ENCODE data around the gene VPS72.

The VPS72 gene

DNA sequence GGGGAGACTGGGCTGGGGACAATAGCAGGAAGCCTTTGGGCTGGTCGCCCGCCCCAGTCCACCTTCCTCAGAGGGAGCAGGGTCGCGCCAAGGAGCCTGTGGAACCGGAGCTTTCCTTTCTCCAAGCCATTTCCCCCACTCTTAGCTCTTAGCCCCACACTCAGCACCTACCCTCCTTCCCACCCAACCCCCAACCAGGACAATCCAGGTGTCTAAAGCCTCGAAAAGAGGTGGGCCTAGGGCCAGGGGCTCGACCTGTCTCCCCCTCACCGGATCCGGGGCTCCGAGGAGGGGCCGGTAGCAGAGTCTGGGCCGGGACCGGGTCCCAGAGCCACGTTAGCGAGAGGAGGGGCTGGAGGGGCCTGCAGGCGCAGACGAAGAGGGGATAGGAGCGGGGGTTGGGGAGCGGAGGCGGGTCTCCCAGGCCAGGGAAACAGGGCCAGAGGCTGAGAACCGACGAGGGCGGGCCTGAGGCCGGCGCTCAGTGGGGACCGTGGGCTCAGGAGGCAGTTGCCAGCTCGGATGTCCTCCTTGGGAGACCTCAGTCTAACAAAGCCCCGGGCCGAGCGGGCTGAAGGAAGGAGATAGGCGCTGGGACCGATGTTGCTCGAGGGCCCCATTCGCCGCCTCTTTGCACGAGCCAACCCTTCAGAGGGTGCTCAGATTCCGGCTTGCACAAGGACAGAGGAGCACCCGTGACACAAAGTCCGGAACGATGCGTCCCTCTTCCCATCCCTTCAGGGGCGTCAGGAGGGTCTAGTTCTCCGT, 44.5 kb downstream of the VPS72 start:
- DNase-seq (ENCODE audit: low read depth): no peak

DNA sequence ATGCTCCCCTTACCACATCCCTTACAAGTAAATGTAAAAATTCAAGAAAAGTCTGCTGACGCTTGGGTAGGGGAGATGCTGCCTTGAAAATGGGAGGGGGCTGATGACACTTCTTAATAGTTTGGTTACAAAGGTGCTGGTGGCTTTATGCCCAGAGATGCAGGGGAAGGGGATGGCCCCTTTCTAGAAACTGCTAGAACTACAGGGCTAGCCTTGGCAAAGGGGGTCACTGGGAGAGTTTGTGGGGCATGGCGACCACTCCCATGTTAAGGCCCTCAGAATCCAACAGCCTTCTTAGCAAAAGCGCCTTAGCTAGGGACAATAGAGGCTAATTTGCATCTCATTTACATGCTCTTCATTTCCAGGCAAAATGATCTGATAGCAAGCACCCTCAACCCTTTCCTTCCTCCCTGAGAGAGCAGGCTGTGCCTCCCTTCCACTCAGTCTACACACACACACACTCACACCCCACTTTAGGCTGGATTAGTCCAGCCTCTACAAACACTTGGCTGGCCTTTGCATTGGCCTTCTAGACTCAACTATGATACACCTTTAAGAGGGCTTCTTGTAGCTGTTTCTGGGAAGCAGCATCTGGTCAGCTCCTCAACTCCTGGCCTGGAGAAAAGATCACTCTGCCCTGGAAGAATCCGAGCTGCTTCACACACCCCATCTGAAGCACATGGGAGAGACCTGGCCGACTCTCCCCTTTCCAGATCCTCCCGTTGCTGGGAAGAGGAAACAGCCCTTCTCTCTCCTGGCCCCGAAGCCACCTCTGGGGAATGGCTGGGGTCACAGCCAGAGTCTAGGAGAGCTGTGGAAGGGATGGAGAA, 45.3 kb downstream of the VPS72 start:
- no peak for DNase-seq (ENCODE audit: low read depth)

GRCh38 chr1:151143986-151144385, 46.0 kb downstream of the VPS72 start:
- no peak for DNase-seq (ENCODE audit: low read depth)

GRCh38 chr1:151143057-151143435, 47.0 kb downstream of the VPS72 start:
- DNase-seq (ENCODE audit: low read depth): no peak

- no peak for DNase-seq (ENCODE audit: low read depth)
Observed at GRCh38 chr1:151142411-151143056, 47.5 kb downstream of the VPS72 start.

DNA sequence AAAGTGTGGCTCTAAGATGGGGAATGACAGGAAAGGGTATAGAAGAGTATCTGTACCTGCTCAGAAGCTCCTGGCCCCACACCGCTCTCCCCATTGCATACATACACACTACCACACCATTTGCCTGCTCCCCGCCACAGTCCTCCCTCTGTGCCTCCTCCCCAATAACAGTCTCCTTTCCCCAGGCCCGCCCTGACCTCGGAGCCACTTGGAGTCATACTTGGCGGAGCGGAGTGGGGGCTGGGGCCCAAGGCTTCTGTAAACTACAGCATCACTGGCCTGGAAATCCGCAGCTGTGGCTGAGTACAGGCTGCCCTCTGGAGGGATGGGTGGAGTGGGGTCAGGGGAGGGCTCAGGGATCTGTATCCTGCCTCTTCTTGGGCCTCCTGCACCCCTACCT, 52.2 kb downstream of the VPS72 start:
- DNase-seq (ENCODE audit: low read depth): no peak

- DNase-seq (ENCODE audit: low read depth): no peak
Observed at GRCh38 chr1:151135433-151136385, 54.3 kb downstream of the VPS72 start.

GRCh38 chr1:151134991-151135390, 55.0 kb downstream of the VPS72 start:
- DNase-seq (ENCODE audit: low read depth): no peak

GRCh38 chr1:151134396-151134795, 55.6 kb downstream of the VPS72 start:
- DNase-seq (ENCODE audit: low read depth): no peak

DNA sequence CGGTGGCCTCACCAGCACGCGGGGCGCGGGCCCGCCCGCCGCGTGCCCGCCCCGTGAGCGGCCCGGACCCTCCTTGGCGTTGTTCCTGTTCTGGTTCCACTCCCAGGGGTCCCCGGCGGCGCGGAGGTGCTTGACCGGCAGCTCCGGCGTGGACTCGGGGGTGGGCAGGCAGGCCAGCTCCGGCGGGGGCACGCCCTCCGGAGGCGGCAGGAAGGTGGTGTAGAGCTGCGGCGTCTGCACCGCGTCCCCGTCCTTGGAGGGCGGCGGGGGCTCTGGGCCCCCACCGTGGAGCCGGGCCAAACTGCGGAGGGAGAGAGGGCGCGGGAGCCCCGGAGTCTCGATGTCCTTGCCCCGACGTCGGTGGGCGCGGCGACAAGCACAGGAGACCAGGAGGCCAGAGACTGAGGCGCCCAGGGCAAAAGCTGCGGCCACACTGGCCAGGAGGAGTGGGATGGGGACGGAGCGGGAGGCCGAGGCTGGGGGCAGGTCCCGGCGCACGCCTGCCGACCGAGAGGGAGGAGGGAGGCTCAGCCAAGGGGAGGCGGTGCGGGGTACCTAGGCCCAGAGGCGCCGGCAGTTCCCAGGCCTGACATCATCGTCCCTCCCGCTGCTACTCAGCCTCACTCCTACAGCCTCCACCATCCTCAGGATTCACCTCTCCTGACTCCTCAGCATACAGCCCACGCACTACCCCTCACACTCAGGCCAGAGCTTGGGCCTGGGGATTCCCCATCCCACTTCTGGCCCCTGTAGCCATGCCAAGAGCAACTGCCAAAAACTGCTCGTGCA, 56.8 kb downstream of the VPS72 start:
- no peak for DNase-seq (ENCODE audit: low read depth)

- no peak for DNase-seq (ENCODE audit: low read depth)
Observed at GRCh38 chr1:151132335-151133017, 57.5 kb downstream of the VPS72 start.

GRCh38 chr1:151131701-151132334, 58.2 kb downstream of the VPS72 start:
- DNase-seq (ENCODE audit: low read depth): no peak

GRCh38 chr1:151130987-151131586, 58.9 kb downstream of the VPS72 start:
- peak; percentile 62 for DNase-seq (ENCODE audit: low read depth)

DNA sequence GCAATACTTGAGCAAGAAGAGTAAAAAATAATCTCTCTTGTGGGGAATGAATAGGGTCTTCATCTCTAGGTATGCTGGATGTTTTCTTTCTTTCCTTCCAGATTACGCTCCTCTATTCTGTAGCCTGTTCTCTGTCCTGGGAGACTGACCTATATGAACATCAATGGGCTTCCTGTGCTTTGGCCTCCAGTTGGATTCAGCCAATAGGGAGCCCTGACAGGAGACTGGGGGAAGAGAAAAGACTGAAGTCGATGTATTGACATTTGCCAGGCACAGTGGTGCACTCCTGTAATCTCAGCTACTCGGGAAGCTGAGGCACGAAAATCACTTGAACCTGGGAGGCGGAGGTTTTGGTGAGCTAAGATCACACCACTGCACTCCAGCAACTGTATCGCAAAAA, 61.2 kb downstream of the VPS72 start:
- DNase-seq (ENCODE audit: low read depth): no peak
